ENCODE data around the gene GTF3C5. TPM values are rescaled to one million over a fixed set of nuclear protein-coding genes. Genes with fewer than 3 reads are reported as not detected.

GTF3C5 gene
- total RNA-seq, 4 donors from 2014 or later, result 49.4 to 94.2 (median 73.3) TPM

DNA sequence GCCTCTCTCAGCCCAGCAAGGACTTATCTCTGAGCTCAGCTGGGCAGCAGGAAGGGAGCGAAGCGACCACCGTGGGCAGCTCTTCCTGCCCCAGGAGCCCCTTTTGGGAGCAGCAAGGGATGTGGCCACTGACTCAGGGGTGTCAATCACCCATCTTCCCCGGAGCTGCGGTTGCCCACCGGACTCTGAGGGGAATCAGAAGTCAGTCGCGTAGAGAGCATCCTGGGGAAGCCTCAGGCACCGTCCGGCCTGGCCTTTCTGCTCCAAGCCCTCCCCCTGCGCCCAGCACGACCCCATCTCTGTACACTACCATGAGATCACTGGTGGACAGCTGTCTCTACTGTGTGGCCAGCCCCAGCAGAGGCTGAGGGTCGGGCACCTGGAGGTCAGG lies 27.7 kb upstream of the GTF3C5 start:
- DNase-seq (ENCODE audit: low spot score in 2 of 2), result no peak
- H3K4me3 ChIP-seq, result no peak overlapping the region
- no peak overlapping the region for H3K27ac ChIP-seq
- H3K27me3 ChIP-seq, result peaks cover 0 to 25% of the 10 kb centered on the region in 2 donors
- no peaks in the 10 kb centered on the region for H3K36me3 ChIP-seq
- no peaks in the 10 kb centered on the region for H3K9me3 ChIP-seq
- TF ChIP-seq, protein P1, sequence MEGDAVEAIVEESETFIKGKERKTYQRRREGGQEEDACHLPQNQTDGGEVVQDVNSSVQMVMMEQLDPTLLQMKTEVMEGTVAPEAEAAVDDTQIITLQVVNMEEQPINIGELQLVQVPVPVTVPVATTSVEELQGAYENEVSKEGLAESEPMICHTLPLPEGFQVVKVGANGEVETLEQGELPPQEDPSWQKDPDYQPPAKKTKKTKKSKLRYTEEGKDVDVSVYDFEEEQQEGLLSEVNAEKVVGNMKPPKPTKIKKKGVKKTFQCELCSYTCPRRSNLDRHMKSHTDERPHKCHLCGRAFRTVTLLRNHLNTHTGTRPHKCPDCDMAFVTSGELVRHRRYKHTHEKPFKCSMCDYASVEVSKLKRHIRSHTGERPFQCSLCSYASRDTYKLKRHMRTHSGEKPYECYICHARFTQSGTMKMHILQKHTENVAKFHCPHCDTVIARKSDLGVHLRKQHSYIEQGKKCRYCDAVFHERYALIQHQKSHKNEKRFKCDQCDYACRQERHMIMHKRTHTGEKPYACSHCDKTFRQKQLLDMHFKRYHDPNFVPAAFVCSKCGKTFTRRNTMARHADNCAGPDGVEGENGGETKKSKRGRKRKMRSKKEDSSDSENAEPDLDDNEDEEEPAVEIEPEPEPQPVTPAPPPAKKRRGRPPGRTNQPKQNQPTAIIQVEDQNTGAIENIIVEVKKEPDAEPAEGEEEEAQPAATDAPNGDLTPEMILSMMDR (IDR thresholded peaks at IDR 0.05), result no peak
- TF ChIP-seq EP300 (IDR thresholded peaks at IDR 0.05) (no peak), POLR2A (IDR thresholded peaks at IDR 0.05) (no peak)
- 43 to 59% methylated on average over 8 to 12 of the region's 13 CpGs for WGBS, 2 donors
- no peaks in the 10 kb centered on the region for H3K4me1 ChIP-seq

DNA sequence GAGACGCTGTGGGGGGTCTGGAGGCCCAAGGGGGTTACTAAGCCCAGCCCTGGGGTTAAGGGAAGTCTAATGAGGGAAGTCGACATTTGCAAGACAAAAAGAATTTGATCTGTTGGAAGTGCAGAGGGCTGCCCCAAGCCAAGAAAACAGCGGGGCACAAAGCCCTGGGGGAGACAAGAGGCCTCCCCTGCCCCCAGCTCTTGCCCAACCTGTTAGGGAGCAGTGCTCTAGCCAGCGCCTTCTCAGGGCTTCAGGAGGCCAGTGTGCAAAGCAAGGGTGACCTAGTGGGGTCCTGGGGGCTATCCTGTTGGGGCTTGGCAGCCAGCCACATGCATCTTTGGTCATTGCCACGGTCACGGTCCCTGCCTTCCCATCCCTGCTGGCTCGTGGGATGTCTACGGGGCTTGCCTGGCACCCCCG lies 27.1 kb upstream of the GTF3C5 start:
- H3K27me3 ChIP-seq, result peaks cover 0 to 25% of the 10 kb centered on the region in 2 donors
- WGBS, 2 donors, result 22 to 49% methylated on average over 6 to 9 of the region's 9 CpGs
- TF ChIP-seq POLR2A (IDR thresholded peaks at IDR 0.05), result no peak
- TF ChIP-seq, protein P1 (IDR thresholded peaks at IDR 0.05), result no peak
- no peak for TF ChIP-seq EP300 (IDR thresholded peaks at IDR 0.05)

DNA sequence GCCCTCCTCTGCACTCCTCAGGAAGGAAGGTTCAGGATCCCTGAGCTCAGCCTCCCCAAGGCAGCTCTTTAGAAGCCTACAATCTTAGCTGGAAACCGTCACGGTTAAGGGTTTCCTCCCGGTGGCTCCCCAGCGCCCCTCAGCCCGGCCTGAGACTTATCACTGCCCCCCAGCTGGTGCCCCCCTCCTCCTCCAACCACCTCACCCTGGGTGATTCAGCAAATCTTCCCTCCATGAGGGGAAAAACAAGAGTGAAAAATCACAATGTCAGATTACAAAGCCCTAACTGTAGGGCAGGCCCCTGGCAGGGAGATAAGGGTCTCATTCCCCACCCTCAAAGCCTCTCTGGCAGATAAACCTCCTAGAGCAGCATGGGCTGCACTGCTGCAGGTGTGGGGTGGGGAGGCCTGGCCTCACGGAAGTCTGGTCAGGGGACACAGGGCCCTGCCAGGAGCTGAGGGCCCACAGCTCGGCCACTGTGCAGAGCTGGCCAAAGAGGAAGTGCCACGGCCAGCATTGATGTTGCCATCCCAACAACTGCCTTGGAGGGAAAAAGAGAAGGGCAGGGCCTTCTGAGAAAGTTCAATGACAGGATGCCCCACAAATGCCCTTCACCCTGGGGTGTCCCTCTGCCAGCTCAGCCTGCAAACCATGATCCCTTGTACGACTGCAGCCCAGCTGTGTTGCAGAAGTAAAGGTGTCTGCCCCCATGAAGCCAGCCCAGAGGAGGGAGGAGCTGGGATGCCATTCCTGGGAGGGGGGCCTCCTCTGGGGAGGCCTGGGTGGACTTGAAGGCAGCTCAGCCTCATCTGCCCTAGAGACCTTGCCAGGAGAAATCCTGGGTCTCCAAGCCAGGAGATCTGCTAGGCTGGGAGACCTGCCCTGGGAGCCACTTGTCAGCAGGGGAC lies 26.5 kb upstream of the GTF3C5 start:
- Histone ChIP-seq H3K27ac (no peak overlapping the region), H3K36me3 (no peaks in the 10 kb centered on the region), H3K27me3 (peaks cover 0 to 25% of the 10 kb centered on the region in 2 donors), H3K4me3 (no peak overlapping the region), H3K4me1 (no peaks in the 10 kb centered on the region), H3K9me3 (no peaks in the 10 kb centered on the region)
- 51 to 52% methylated on average over 9 of the region's 9 CpGs for WGBS, 2 donors
- no peak for DNase-seq (ENCODE audit: low spot score in 2 of 2)
- no peak for TF ChIP-seq EP300 (IDR thresholded peaks at IDR 0.05)
- TF ChIP-seq, protein P1 (IDR thresholded peaks at IDR 0.05), result no peak
- no peak for TF ChIP-seq POLR2A (IDR thresholded peaks at IDR 0.05)

More for the DNA sequence above, 27.1 kb upstream of the GTF3C5 start:
- no peak overlapping the region for H3K4me3 ChIP-seq
- no peak overlapping the region for H3K27ac ChIP-seq
- no peak for DNase-seq (ENCODE audit: low spot score in 2 of 2)
- H3K9me3 ChIP-seq, result no peaks in the 10 kb centered on the region
- no peaks in the 10 kb centered on the region for H3K36me3 ChIP-seq
- H3K4me1 ChIP-seq, result no peaks in the 10 kb centered on the region

DNA sequence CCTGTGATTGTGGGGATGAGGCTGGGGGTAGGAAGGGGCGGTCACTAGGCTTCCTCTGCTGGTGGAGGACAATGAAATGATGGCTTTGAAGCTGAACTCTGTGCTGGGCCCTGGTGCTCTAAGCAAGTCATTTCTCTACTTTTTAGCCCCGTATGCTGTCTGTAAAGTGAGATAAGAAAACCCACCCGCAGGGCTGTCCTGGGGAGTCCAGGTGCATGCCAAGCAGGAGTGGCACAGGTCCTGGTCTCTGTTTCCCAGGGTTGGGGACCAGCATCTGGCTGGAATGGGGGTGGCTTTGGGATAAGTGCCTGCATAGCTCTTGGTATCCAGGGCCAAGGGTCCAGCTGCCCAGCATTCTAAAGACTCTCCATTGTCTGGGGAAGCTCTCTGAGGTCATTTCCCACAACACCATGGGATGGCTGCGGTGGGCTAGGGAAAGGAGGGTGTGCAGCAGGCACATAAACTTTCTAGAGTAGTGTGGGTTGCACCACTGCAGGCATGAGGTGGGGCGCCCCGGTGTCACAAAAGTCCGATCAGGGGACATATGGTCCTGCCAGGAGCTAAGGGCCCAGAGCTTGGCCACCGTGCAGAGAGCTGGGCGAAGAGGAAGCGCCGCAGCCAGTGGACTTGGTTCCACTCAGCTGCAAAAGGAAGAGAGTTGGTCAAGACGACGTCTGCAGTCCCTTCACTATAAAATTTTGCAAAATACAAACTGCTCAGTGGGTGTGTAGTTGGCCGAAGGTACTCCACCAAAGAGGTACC lies 25.6 kb upstream of the GTF3C5 start:
- WGBS, 2 donors, result 80 to 82% methylated on average over 13 to 14 of the region's 14 CpGs
- Histone ChIP-seq H3K4me3 (no peak overlapping the region), H3K4me1 (no peaks in the 10 kb centered on the region), H3K9me3 (no peaks in the 10 kb centered on the region), H3K27ac (no peak overlapping the region), H3K27me3 (peaks cover 0 to 25% of the 10 kb centered on the region in 2 donors), H3K36me3 (no peaks in the 10 kb centered on the region)
- TF ChIP-seq, protein P1 (IDR thresholded peaks at IDR 0.05), result no peak
- TF ChIP-seq EP300 (IDR thresholded peaks at IDR 0.05), result no peak
- no peak for TF ChIP-seq POLR2A (IDR thresholded peaks at IDR 0.05)
- DNase-seq (ENCODE audit: low spot score in 2 of 2), result no peak

DNA sequence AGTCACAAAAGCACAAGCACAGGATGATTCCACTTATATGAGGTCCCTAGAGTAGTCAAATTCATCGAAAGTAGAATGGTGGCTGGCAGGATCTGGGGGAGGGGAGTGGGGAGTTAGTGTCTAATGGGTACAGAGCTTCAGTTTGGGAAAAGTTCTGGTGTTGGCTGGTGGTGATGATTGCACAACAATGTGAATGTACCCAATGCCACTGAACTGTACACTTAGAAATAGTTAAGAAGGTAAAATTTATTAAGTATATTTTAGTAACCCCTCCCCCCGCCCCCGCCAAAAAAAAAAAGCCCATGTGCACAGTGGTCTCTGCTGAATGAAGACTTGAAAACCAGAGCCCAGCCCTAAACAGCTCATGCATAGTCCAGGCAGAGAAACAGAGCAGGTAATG lies 24.8 kb upstream of the GTF3C5 start:
- H3K27me3 ChIP-seq, result peaks cover 0 to 23% of the 10 kb centered on the region in 2 donors
- H3K9me3 ChIP-seq, result peaks cover 0 to 2% (median 0%) of the 10 kb centered on the region in 4 donors
- no peaks in the 10 kb centered on the region for H3K36me3 ChIP-seq
- no peaks in the 10 kb centered on the region for H3K4me1 ChIP-seq
- H3K27ac ChIP-seq, result no peak overlapping the region
- no peak for TF ChIP-seq EP300 (IDR thresholded peaks at IDR 0.05)
- TF ChIP-seq, protein P1 (IDR thresholded peaks at IDR 0.05), result no peak
- no peak for TF ChIP-seq POLR2A (IDR thresholded peaks at IDR 0.05)
- no peak overlapping the region for H3K4me3 ChIP-seq
- no peak for DNase-seq (ENCODE audit: low spot score in 2 of 2)
- WGBS, 2 donors, result 79 to 84% methylated on average over 3 of the region's 3 CpGs
